Measurements from ENCODE around the gene PLEK.

PLEK gene

DNA sequence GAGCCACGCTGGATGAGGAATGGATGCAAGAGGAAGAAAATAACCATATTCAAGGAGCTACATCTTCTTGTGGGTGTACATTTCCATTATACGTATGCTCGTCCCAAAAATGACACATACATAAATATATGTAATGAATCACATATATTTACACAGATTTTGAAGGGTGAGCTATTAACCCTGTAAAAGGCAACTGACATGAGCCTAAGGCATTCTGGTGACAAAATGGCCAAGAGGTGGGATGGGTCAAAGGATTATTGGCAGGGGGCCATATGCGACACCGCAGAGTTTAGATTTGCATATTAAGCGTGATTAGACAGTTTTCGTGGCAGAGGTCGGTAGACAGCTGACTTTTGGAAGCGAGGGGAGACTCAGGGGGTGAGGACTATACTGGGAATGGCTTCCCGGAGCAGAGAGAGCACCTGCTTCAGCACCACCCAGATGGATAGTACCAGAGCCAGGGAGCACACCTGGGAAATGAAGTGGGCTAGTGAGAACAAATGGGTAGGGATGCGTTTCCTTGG lies 44.9 kb upstream of the PLEK start:
- peak overlapping the region in 6 of 7 experiments; percentile 63 to 82 (median 72) for H3K4me3 ChIP-seq (ENCODE audit: control insufficient read depth in 1 of 7, extremely low read depth in 1 of 7, insufficient read depth in 4 of 7, low read depth in 2 of 7, low read length in 6 of 7)
- ChIA-PET POLR2A (interaction anchor here (0.6 to 2.2 kb wide), 2 partner anchors 32 to 59 kb away, joined by 5 to 6 read pairs; no protein-coding TSS in a partner anchor), CTCF (interaction anchor here (0.7 to 2.3 kb wide), 9 partner anchors 9 to 412 kb away, joined by 3 to 10 read pairs (median 5); no protein-coding TSS in a partner anchor)
- peaks cover 5 to 21% (median 17%) of the 10 kb centered on the region in 4 experiments for H3K4me1 ChIP-seq (ENCODE audit: control extremely low read depth in 1 of 4, control insufficient read depth in 4 of 4, insufficient read depth in 4 of 4, low read length in 3 of 4)
- H3K27ac ChIP-seq (ENCODE audit: insufficient read depth in 1 of 2, low read depth in 1 of 2, low read length in 2 of 2, poor library complexity in 1 of 2, severe bottlenecking in 2 of 2): no peak overlapping the region
- H3K27me3 ChIP-seq (replicated peaks in 2 of 5; ENCODE audit: control insufficient read depth in 4 of 5, insufficient read depth in 5 of 5, low read length in 4 of 5): peaks cover 0 to 36% (median 3%) of the 10 kb centered on the region in 5 experiments
- no peaks in the 10 kb centered on the region for H3K9me3 ChIP-seq (ENCODE audit: control extremely low read depth in 1 of 5, control insufficient read depth in 4 of 5, insufficient read depth in 2 of 5, low read depth in 1 of 5, low read length in 4 of 5)
- no peaks in the 10 kb centered on the region for H3K36me3 ChIP-seq (ENCODE audit: control insufficient read depth in 4 of 4, insufficient read depth in 4 of 4, low read length in 3 of 4)
- 7% methylated on average over 6 of the region's 11 CpGs for WGBS (ENCODE audit: insufficient coverage)
- peak; percentile 60 to 85 (median 84) for DNase-seq

DNA sequence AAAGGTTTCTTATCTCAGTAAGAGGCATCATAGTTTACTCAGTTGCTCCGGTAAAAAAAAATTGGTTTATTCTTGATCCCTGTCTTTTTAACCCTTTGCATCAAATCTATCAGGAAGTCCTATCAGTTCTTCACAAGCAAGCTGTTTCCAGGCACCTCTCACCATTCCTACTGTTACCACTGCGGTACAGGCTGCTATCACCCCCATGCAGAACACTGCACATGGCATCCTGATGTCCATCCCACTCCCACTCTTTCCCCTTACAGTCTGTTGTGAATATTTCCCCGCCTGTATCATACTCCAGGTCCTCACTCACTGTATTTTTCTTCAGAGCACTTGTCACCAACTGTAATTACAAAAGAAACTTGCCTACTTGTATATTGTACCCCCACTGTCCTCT lies 40.0 kb upstream of the PLEK start:
- DNase-seq: no peak
- WGBS (ENCODE audit: insufficient coverage): 96% methylated on average over 3 of the region's 3 CpGs
- ChIA-PET CTCF (interaction anchor here (1.3 to 1.5 kb wide), 2 partner anchors 10 to 32 kb away, joined by 3 read pairs; no protein-coding TSS in a partner anchor), POLR2A (interaction anchor here (0.7 kb wide), 1 partner anchor 11 kb away, joined by 3 read pairs; no protein-coding TSS in a partner anchor)
- H3K27me3 ChIP-seq (replicated peaks in 2 of 5; ENCODE audit: control insufficient read depth in 4 of 5, insufficient read depth in 5 of 5, low read length in 4 of 5): peaks cover 0 to 10% (median 2%) of the 10 kb centered on the region in 5 experiments
- H3K9me3 ChIP-seq (ENCODE audit: control extremely low read depth in 1 of 5, control insufficient read depth in 4 of 5, insufficient read depth in 2 of 5, low read depth in 1 of 5, low read length in 4 of 5): no peaks in the 10 kb centered on the region
- H3K4me3 ChIP-seq (ENCODE audit: control insufficient read depth in 1 of 7, extremely low read depth in 1 of 7, insufficient read depth in 4 of 7, low read depth in 2 of 7, low read length in 6 of 7): no peak overlapping the region
- H3K27ac ChIP-seq (ENCODE audit: insufficient read depth in 1 of 2, low read depth in 1 of 2, low read length in 2 of 2, poor library complexity in 1 of 2, severe bottlenecking in 2 of 2): no peak overlapping the region
- H3K4me1 ChIP-seq (ENCODE audit: control extremely low read depth in 1 of 4, control insufficient read depth in 4 of 4, insufficient read depth in 4 of 4, low read length in 3 of 4): peaks cover 3 to 5% (median 4%) of the 10 kb centered on the region in 4 experiments
- H3K36me3 ChIP-seq (ENCODE audit: control insufficient read depth in 4 of 4, insufficient read depth in 4 of 4, low read length in 3 of 4): no peaks in the 10 kb centered on the region

DNA sequence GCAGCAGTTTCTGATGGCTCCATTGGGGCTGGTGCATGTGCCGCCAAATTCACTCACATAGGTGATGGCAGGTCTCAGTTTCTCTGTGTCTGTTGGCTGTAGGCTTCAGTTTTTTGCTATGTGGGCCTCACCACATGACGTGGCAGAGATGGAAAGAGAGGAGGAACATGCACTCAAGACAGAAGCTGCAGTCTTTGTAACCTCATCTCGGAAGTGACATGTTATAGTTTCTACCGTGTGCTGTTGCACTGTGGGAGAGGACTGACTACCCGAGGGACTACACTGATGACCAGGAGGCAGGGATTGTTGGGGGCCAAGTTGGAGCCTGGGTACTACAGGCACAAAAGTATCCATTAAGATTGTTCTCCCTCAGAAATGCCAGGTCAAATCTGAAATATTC lies 36.2 kb upstream of the PLEK start:
- CTCF ChIA-PET: interaction anchor here (0.9 kb wide), 1 partner anchor 207 kb away, joined by 3 read pairs; no protein-coding TSS in a partner anchor
- Histone ChIP-seq H3K9me3 (ENCODE audit: control extremely low read depth in 1 of 5, control insufficient read depth in 4 of 5, insufficient read depth in 2 of 5, low read depth in 1 of 5, low read length in 4 of 5) (no peaks in the 10 kb centered on the region), H3K27me3 (replicated peaks in 2 of 5; ENCODE audit: control insufficient read depth in 4 of 5, insufficient read depth in 5 of 5, low read length in 4 of 5) (no peaks in the 10 kb centered on the region), H3K36me3 (ENCODE audit: control insufficient read depth in 4 of 4, insufficient read depth in 4 of 4, low read length in 3 of 4) (no peaks in the 10 kb centered on the region), H3K27ac (ENCODE audit: insufficient read depth in 1 of 2, low read depth in 1 of 2, low read length in 2 of 2, poor library complexity in 1 of 2, severe bottlenecking in 2 of 2) (no peak overlapping the region), H3K4me1 (ENCODE audit: control extremely low read depth in 1 of 4, control insufficient read depth in 4 of 4, insufficient read depth in 4 of 4, low read length in 3 of 4) (no peaks in the 10 kb centered on the region), H3K4me3 (ENCODE audit: control insufficient read depth in 1 of 7, extremely low read depth in 1 of 7, insufficient read depth in 4 of 7, low read depth in 2 of 7, low read length in 6 of 7) (no peak overlapping the region)
- 82% methylated on average over 4 of the region's 5 CpGs for WGBS (ENCODE audit: insufficient coverage)
- POLR2A ChIA-PET: no interaction called here
- DNase-seq: no peak

DNA sequence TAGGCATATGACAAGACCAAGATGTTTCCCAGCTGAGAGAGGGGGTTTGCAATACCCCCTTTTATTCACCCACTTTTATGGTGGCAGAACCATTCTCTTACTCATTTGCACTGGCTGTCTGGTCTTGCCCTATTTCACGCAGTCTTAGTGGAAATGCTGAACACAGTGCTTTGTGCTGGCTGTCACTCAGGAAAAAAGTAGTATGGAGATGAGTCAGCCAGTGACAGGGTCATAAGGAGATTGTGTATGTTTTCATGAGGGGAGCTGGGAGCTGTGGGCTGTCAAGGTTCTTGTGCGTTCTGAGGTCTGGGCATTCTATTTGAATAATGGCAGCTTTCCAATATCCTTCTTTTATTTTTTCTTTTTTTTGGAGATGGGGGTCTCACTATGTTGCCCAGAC lies 34.4 kb upstream of the PLEK start:
- Histone ChIP-seq H3K27ac (ENCODE audit: insufficient read depth in 1 of 2, low read depth in 1 of 2, low read length in 2 of 2, poor library complexity in 1 of 2, severe bottlenecking in 2 of 2) (no peak overlapping the region), H3K9me3 (ENCODE audit: control extremely low read depth in 1 of 5, control insufficient read depth in 4 of 5, insufficient read depth in 2 of 5, low read depth in 1 of 5, low read length in 4 of 5) (no peaks in the 10 kb centered on the region), H3K36me3 (ENCODE audit: control insufficient read depth in 4 of 4, insufficient read depth in 4 of 4, low read length in 3 of 4) (no peaks in the 10 kb centered on the region), H3K27me3 (replicated peaks in 2 of 5; ENCODE audit: control insufficient read depth in 4 of 5, insufficient read depth in 5 of 5, low read length in 4 of 5) (no peaks in the 10 kb centered on the region), H3K4me1 (ENCODE audit: control extremely low read depth in 1 of 4, control insufficient read depth in 4 of 4, insufficient read depth in 4 of 4, low read length in 3 of 4) (no peaks in the 10 kb centered on the region), H3K4me3 (ENCODE audit: control insufficient read depth in 1 of 7, extremely low read depth in 1 of 7, insufficient read depth in 4 of 7, low read depth in 2 of 7, low read length in 6 of 7) (no peak overlapping the region)
- WGBS (ENCODE audit: insufficient coverage): 100% methylated on average over 1 of the region's 2 CpGs
- no peak for DNase-seq
- ChIA-PET POLR2A (no interaction called here), CTCF (interaction anchor here (1.4 to 3.0 kb wide), 2 partner anchors 11 to 21 kb away, joined by 4 to 10 read pairs; partner anchors contain the start of gene CNRIP1)

DNA sequence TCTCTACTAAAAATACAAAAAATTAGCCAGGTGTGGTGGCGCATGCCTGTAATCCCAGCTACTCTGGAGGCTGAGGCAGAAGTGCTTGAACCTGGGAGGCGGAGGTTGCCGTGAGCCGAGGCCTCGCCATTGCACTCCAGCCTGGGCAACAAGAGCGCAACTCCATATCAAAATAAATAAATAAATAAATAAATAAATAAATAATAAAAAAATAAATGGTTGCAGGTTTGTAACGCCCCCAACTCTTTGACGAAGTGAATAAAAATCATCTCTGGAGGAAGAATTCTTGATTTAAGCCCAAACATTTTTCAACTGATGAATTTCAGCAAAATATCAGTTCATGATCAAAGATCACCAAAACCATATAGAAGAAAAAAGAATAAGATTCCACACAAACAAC lies 32.1 kb upstream of the PLEK start:
- POLR2A ChIA-PET: no interaction called here
- WGBS (ENCODE audit: insufficient coverage): no CpG with 5 or more reads among the region's 8 CpGs

DNA sequence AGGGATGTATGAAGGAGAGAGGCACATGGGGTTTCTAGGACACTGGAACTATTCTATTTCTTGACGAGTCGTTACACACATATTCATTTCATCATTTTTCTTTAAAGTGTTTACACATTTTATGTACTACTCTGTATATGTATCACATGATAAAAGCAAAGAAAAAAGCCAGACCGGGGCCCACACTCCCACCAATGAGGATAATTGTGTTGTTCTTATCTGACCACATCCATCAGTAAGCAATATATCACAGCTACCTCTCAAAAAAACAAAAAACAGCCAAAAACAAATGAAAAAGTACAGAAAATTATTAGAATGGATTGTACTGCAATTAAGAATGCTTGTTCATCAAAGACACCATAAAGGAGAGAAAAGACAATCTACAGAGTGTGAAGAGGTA lies 31.2 kb upstream of the PLEK start:
- Histone ChIP-seq H3K27ac (ENCODE audit: insufficient read depth in 1 of 2, low read depth in 1 of 2, low read length in 2 of 2, poor library complexity in 1 of 2, severe bottlenecking in 2 of 2) (no peak overlapping the region), H3K9me3 (ENCODE audit: control extremely low read depth in 1 of 5, control insufficient read depth in 4 of 5, insufficient read depth in 2 of 5, low read depth in 1 of 5, low read length in 4 of 5) (peaks cover 0 to 3% (median 0%) of the 10 kb centered on the region in 5 experiments), H3K4me1 (ENCODE audit: control extremely low read depth in 1 of 4, control insufficient read depth in 4 of 4, insufficient read depth in 4 of 4, low read length in 3 of 4) (no peaks in the 10 kb centered on the region), H3K4me3 (ENCODE audit: control insufficient read depth in 1 of 7, extremely low read depth in 1 of 7, insufficient read depth in 4 of 7, low read depth in 2 of 7, low read length in 6 of 7) (no peak overlapping the region), H3K27me3 (replicated peaks in 2 of 5; ENCODE audit: control insufficient read depth in 4 of 5, insufficient read depth in 5 of 5, low read length in 4 of 5) (no peaks in the 10 kb centered on the region), H3K36me3 (ENCODE audit: control insufficient read depth in 4 of 4, insufficient read depth in 4 of 4, low read length in 3 of 4) (no peaks in the 10 kb centered on the region)
- ChIA-PET CTCF (no interaction called here), POLR2A (no interaction called here)
- DNase-seq: no peak
- no CpG with 5 or more reads among the region's 3 CpGs for WGBS (ENCODE audit: insufficient coverage)

More for the DNA sequence above, 32.1 kb upstream of the PLEK start:
- Histone ChIP-seq H3K4me1 (ENCODE audit: control extremely low read depth in 1 of 4, control insufficient read depth in 4 of 4, insufficient read depth in 4 of 4, low read length in 3 of 4) (no peaks in the 10 kb centered on the region), H3K4me3 (ENCODE audit: control insufficient read depth in 1 of 7, extremely low read depth in 1 of 7, insufficient read depth in 4 of 7, low read depth in 2 of 7, low read length in 6 of 7) (no peak overlapping the region), H3K27me3 (replicated peaks in 2 of 5; ENCODE audit: control insufficient read depth in 4 of 5, insufficient read depth in 5 of 5, low read length in 4 of 5) (no peaks in the 10 kb centered on the region), H3K36me3 (ENCODE audit: control insufficient read depth in 4 of 4, insufficient read depth in 4 of 4, low read length in 3 of 4) (no peaks in the 10 kb centered on the region), H3K9me3 (ENCODE audit: control extremely low read depth in 1 of 5, control insufficient read depth in 4 of 5, insufficient read depth in 2 of 5, low read depth in 1 of 5, low read length in 4 of 5) (peaks cover 0 to 3% (median 0%) of the 10 kb centered on the region in 5 experiments), H3K27ac (ENCODE audit: insufficient read depth in 1 of 2, low read depth in 1 of 2, low read length in 2 of 2, poor library complexity in 1 of 2, severe bottlenecking in 2 of 2) (no peak overlapping the region)
- CTCF ChIA-PET: interaction anchor here (1.1 to 3.0 kb wide), 2 partner anchors 13 to 24 kb away, joined by 3 to 10 read pairs; partner anchors contain the start of gene CNRIP1
- no peak for DNase-seq

DNA sequence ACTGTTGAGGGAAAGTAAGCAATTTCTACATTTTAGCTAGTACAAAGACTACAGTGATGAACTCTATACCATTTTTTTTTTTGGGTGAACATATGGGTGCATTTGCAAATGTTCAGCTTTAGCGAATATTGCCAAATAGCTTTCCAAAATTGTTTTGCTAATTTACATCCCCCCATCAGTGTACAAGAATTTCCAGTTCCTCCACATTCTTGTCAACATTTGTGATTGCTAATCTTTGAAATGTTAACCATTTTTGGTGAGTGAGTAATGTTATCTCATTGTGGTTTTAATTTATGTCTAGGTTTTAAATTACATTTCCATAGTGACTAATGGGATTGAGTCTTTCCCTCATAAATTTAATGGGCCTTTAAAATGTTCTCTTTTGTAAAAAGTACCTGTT lies 28.9 kb upstream of the PLEK start:
- no CpG with 5 or more reads among the region's 1 CpG for WGBS (ENCODE audit: insufficient coverage)
- no peak overlapping the region for H3K27ac ChIP-seq (ENCODE audit: insufficient read depth in 1 of 2, low read depth in 1 of 2, low read length in 2 of 2, poor library complexity in 1 of 2, severe bottlenecking in 2 of 2)
- no peak for DNase-seq
- no peaks in the 10 kb centered on the region for H3K27me3 ChIP-seq (replicated peaks in 2 of 5; ENCODE audit: control insufficient read depth in 4 of 5, insufficient read depth in 5 of 5, low read length in 4 of 5)
- ChIA-PET CTCF (interaction anchor here (1.0 kb wide), 1 partner anchor 16 kb away, joined by 5 read pairs; the partner anchor contains the start of gene CNRIP1), POLR2A (no interaction called here)
- H3K4me3 ChIP-seq (ENCODE audit: control insufficient read depth in 1 of 7, extremely low read depth in 1 of 7, insufficient read depth in 4 of 7, low read depth in 2 of 7, low read length in 6 of 7): no peak overlapping the region
- H3K36me3 ChIP-seq (ENCODE audit: control insufficient read depth in 4 of 4, insufficient read depth in 4 of 4, low read length in 3 of 4): no peaks in the 10 kb centered on the region
- peaks cover 0 to 3% (median 0%) of the 10 kb centered on the region in 5 experiments for H3K9me3 ChIP-seq (ENCODE audit: control extremely low read depth in 1 of 5, control insufficient read depth in 4 of 5, insufficient read depth in 2 of 5, low read depth in 1 of 5, low read length in 4 of 5)
- H3K4me1 ChIP-seq (ENCODE audit: control extremely low read depth in 1 of 4, control insufficient read depth in 4 of 4, insufficient read depth in 4 of 4, low read length in 3 of 4): no peaks in the 10 kb centered on the region
